ENCODE results near the gene RABGAP1L.
"Not testable (repeated sequence)": the region's sequence is repeated elsewhere in the genome, so short reads cannot be mapped to it uniquely, and the experiment has no call there.

Gene RABGAP1L

DNA sequence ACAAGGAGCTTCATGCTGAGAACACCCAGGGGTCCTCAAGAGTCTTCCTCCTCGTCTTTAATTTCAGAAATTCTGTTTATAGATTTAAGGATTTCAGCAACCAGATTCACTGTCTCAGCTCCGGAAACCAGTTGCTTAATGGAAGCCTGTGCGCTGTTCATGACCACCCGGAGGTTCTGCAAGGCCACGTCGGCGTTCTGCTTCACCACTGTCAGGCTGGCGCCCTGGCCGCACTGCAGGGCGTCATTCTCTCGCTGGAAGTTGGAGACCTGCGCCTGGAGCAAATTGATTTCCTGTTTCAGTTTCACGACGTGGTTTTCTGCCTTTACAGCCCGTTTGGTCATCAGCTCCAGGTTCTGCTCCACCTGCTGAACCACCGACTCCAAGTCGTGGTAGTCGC is 885.3 kb downstream of the RABGAP1L start:
- not testable (repeated sequence) for DNase-seq (ENCODE audit: low read depth)

Data from activated T-helper 9 cell treated with anti-CD3 and anti-CD28 coated beads, Interleukin-2, amount 50 U/mL, for 16 hours (primary cell).